ENCODE data around the gene PDCD4. TPM values are rescaled to one million over a fixed set of nuclear protein-coding genes. Genes with fewer than 3 reads are reported as not detected.

The PDCD4 gene
- total and polyA plus RNA-seq, 2 donors (not counting 3 experiments of a cell fraction or from before 2014, with no cell fraction given): 14.4 to 47.9 TPM

DNA sequence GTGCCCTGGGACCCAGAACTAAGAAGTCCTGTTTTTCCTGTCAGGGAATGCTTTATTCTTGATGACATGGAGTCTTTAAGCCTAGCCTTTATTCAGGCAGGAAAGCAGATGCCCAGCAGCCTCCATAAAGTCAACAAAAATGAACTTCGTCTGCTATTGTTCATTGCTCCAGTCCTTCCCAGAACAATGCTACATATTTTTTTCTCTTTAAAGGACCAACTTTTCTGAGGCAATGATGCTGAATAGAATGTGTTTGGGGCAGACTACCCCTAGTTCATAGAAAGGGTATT lies 47.6 kb upstream of the PDCD4 start:
- Histone ChIP-seq H3K27ac (ENCODE audit: insufficient read depth, low read depth, low read length) (no peak overlapping the region), H3K9me1 (replicated peaks; ENCODE audit: control insufficient read depth, extremely low read depth, insufficient read depth, low read length) (no peaks in the 10 kb centered on the region), H3K9me3 (replicated peaks; ENCODE audit: control insufficient read depth, insufficient read depth, low read length) (no peaks in the 10 kb centered on the region), H4K20me1 (replicated peaks; ENCODE audit: control insufficient read depth, extremely low read depth, insufficient read depth, low read length) (no peaks in the 10 kb centered on the region), H2AFZ (ENCODE audit: low read depth, low read length) (no peak overlapping the region), H3K4me1 (ENCODE audit: control insufficient read depth, extremely low read depth, insufficient read depth, low read length) (no peaks in the 10 kb centered on the region), H3K27me3 (ENCODE audit: control insufficient read depth in 2 of 2, insufficient read depth in 2 of 2, low read length in 2 of 2) (peaks cover 5 to 7% of the 10 kb centered on the region in 2 experiments), H3K36me3 (ENCODE audit: control insufficient read depth in 2 of 2, extremely low read depth in 1 of 2, insufficient read depth in 2 of 2, low read length in 2 of 2) (no peaks in the 10 kb centered on the region), H3K9ac (replicated peaks; ENCODE audit: extremely low read depth, insufficient read depth, low read length) (no peak overlapping the region), H3K4me2 (ENCODE audit: insufficient read depth, low read length) (no peak overlapping the region), H3K4me3 (replicated peaks in 1 of 3; ENCODE audit: insufficient read depth in 1 of 3, low read depth in 1 of 3, low read length in 3 of 3) (no peak overlapping the region), H3K79me2 (ENCODE audit: control insufficient read depth, insufficient read depth, low read length) (no peaks in the 10 kb centered on the region)
- POLR2A ChIA-PET: no interaction called here
- DNase-seq (ENCODE audit: low read depth, low spot score): peak; percentile 27
- TF ChIP-seq, protein P1, sequence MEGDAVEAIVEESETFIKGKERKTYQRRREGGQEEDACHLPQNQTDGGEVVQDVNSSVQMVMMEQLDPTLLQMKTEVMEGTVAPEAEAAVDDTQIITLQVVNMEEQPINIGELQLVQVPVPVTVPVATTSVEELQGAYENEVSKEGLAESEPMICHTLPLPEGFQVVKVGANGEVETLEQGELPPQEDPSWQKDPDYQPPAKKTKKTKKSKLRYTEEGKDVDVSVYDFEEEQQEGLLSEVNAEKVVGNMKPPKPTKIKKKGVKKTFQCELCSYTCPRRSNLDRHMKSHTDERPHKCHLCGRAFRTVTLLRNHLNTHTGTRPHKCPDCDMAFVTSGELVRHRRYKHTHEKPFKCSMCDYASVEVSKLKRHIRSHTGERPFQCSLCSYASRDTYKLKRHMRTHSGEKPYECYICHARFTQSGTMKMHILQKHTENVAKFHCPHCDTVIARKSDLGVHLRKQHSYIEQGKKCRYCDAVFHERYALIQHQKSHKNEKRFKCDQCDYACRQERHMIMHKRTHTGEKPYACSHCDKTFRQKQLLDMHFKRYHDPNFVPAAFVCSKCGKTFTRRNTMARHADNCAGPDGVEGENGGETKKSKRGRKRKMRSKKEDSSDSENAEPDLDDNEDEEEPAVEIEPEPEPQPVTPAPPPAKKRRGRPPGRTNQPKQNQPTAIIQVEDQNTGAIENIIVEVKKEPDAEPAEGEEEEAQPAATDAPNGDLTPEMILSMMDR (IDR thresholded peaks at IDR 0.05; ENCODE audit: extremely low read depth in 1 of 2, insufficient read depth in 1 of 2, low read depth in 1 of 2, low read length in 2 of 2): no peak
- no peak for TF ChIP-seq POLR2A (IDR thresholded peaks at IDR 0.05; ENCODE audit: low read depth, low read length)
- no peak for TF ChIP-seq EZH2 (IDR thresholded peaks at IDR 0.05; ENCODE audit: borderline replicate concordance, low read depth, low read length, severe bottlenecking)
- no peak for TF ChIP-seq GATA2 (IDR thresholded peaks at IDR 0.05; ENCODE audit: insufficient read depth, insufficient read length, low read depth, low read length)
- no peak for TF ChIP-seq POLR2AphosphoS5 (IDR thresholded peaks at IDR 0.05; ENCODE audit: insufficient read depth, low read depth, low read length)
- TF ChIP-seq FOS (IDR thresholded peaks at IDR 0.05; ENCODE audit: borderline replicate concordance, insufficient read depth, low read length): no peak
- TF ChIP-seq, protein P2, sequence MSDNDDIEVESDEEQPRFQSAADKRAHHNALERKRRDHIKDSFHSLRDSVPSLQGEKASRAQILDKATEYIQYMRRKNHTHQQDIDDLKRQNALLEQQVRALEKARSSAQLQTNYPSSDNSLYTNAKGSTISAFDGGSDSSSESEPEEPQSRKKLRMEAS (IDR thresholded peaks at IDR 0.05; ENCODE audit: insufficient read depth, insufficient read length): no peak
- TF ChIP-seq MYC (IDR thresholded peaks at IDR 0.05; ENCODE audit: low read depth, low read length): no peak
- TF ChIP-seq JUN (IDR thresholded peaks at IDR 0.05; ENCODE audit: borderline replicate concordance, insufficient read depth, insufficient read length, low read depth): no peak
- dilution Hi-C loops (cut with MboI; ENCODE audit: extremely low pct_ligation_motif_present, low sequenced_read_pairs) (no loop called here), intact Hi-C loops (cut with micrococcal nuclease) (no loop called here)
- no peak for FAIRE-seq
- BruUV-seq (replicated peaks): no TSS peak
- CTCF ChIA-PET: interaction anchor here (1.6 kb wide), 1 partner anchor 77 kb away, joined by 5 read pairs; no protein-coding TSS in a partner anchor

Data from endothelial cell of umbilical vein (primary cell).